ENCODE measurements around the gene ZNF184. TPM values are rescaled to one million over a fixed set of nuclear protein-coding genes. Genes with fewer than 3 reads are reported as not detected.
A peak's percentile ranks its signal among the peaks of the same experiment; 100 is the strongest.

Gene ZNF184
- total RNA-seq, 1 experiment from 2014 or later: 24.1 TPM

- peak; percentile 96 for DNase-seq
- Histone ChIP-seq H3K4me3 (peak overlapping the region; percentile 78), H3K9me3 (no peaks in the 10 kb centered on the region), H3K27me3 (peaks cover 4% of the 10 kb centered on the region), H3K36me3 (no peaks in the 10 kb centered on the region)
Measured at GRCh38 chr6:27495386-27496135, 22.7 kb upstream of the ZNF184 start.

GRCh38 chr6:27494987-27495385 lies 22.1 kb upstream of the ZNF184 start:
- DNase-seq: no peak
- H3K36me3 ChIP-seq: no peaks in the 10 kb centered on the region
- peaks cover 2% of the 10 kb centered on the region for H3K27me3 ChIP-seq
- peak overlapping the region; percentile 78 for H3K4me3 ChIP-seq
- H3K9me3 ChIP-seq: no peaks in the 10 kb centered on the region

GRCh38 chr6:27494103-27494502 lies 21.2 kb upstream of the ZNF184 start:
- Histone ChIP-seq H3K4me3 (no peak overlapping the region), H3K36me3 (no peaks in the 10 kb centered on the region), H3K9me3 (no peaks in the 10 kb centered on the region), H3K27me3 (no peaks in the 10 kb centered on the region)
- DNase-seq: no peak

- no peaks in the 10 kb centered on the region for H3K27me3 ChIP-seq
- H3K36me3 ChIP-seq: no peaks in the 10 kb centered on the region
- no peak for DNase-seq
- no peak overlapping the region for H3K4me3 ChIP-seq
- H3K9me3 ChIP-seq: no peaks in the 10 kb centered on the region
Measured at GRCh38 chr6:27492631-27493190, 19.8 kb upstream of the ZNF184 start.

- Histone ChIP-seq H3K36me3 (no peaks in the 10 kb centered on the region), H3K9me3 (no peaks in the 10 kb centered on the region), H3K4me3 (peak overlapping the region; percentile 79), H3K27me3 (no peaks in the 10 kb centered on the region; the same call in 1 of the 2 replicates)
- peak; percentile 95 for DNase-seq
Measured at GRCh38 chr6:27479319-27480182, 6.6 kb upstream of the ZNF184 start.

- H3K9me3 ChIP-seq: no peaks in the 10 kb centered on the region
- peak; percentile 96 for DNase-seq
Measured at GRCh38 chr6:27478706-27479318, 5.9 kb upstream of the ZNF184 start.

GRCh38 chr6:27478141-27478705 lies 5.3 kb upstream of the ZNF184 start:
- no peaks in the 10 kb centered on the region for H3K36me3 ChIP-seq
- H3K4me3 ChIP-seq: peak overlapping the region; percentile 79
- peak; percentile 40 for DNase-seq
- no peaks in the 10 kb centered on the region; the same call in 1 of the 2 replicates for H3K27me3 ChIP-seq
- no peaks in the 10 kb centered on the region for H3K9me3 ChIP-seq

More at GRCh38 chr6:27478706-27479318, 5.9 kb upstream of the ZNF184 start:
- Histone ChIP-seq H3K4me3 (peak overlapping the region; percentile 79), H3K27me3 (no peaks in the 10 kb centered on the region; the same call in 1 of the 2 replicates), H3K36me3 (no peaks in the 10 kb centered on the region)

DNA sequence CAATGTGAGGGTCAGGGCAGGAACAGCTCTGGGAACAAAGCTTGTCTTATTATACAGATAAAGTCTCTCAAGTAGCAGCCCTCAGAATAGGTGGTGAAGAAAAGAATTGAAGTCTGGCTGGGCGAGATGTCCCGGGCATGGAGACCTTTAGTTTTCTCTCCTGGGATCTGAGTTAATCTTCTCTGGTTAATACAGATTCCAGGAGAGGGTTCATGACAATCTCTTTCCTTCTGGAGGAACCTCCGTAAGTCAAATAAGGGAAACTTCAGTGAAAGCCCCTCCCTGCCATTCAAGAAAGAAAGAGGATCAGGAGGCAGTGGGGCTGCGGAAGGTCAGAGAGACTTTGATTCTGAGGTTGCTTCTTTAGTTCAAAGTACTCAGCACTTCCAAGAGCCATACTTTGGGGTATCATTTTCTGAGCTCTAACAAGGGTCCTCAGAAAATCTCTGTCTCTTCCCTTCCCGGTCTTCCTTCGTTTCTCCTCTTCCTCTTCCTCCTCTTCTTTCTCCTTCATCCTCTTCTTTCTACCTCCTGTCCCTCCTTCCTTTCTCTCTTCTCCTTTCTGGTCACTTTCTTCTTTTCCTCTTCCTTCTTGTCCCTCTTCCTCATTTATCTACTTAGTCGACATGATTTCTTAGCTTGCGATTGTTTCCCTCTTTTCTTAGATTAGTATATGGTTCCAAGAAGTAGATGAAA lies 4.6 kb upstream of the ZNF184 start:
- Histone ChIP-seq H3K27me3 (no peaks in the 10 kb centered on the region), H3K9me3 (no peaks in the 10 kb centered on the region), H3K4me3 (peak overlapping the region; percentile 79), H3K36me3 (no peaks in the 10 kb centered on the region)
- no peak for DNase-seq

DNA sequence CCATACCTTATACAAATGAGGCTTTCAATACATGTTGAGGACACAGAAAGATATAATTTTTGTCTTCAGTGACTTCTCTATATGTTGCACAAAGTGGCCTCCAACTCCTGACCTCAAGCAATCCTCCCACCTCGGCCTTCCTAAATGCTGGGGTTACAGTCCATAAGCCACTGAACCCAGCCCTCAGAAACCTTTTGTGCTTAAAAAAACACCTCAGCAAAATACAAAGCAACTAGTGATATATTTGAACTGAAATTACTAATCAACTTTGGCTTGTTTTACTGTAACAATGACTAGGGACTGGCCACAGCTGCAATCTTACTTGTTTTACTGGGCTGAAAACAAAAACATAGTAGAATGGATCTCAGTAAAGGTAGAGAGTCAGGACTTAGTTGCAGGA lies 3.2 kb upstream of the ZNF184 start:
- Histone ChIP-seq H3K27me3 (no peaks in the 10 kb centered on the region), H3K36me3 (peaks cover under 1% of the 10 kb centered on the region), H3K4me3 (no peak overlapping the region), H3K9me3 (no peaks in the 10 kb centered on the region)
- no peak for DNase-seq

DNA sequence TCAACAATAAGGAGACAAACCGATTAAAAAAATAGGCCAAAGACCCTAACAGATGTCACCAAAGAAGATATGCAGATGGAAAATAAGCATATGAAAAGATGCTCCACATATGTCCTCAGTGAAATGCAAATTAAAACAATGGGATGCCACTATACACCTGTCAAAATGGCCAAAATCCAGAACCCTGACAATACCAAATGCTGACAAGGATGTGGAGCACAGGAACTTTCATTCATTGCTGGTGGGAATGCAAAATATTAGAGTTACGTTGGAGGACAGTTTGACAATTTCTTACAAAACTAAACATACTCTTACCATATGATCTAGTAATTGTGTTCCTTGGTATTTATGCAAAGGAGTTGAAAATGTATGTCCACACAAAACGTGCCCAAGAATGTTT lies 1.8 kb upstream of the ZNF184 start:
- no peaks in the 10 kb centered on the region for H3K27me3 ChIP-seq
- H3K4me3 ChIP-seq: no peak overlapping the region
- peaks cover 15% of the 10 kb centered on the region for H3K36me3 ChIP-seq
- no peaks in the 10 kb centered on the region for H3K9me3 ChIP-seq
- DNase-seq: no peak

DNA sequence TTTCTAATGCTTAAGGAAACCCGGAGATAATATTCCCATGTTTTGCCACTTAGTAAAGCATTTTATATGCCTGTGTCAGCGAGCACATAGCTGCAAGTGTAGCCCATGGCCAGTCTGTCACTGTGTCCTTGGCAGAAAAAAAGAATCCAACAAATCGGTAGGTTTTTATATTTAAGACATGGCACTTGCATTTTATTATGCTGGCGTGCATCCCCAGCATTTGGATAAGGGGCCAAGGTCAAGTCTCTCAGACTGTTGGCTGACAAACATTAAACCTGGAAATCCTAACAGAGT lies 1.2 kb upstream of the ZNF184 start:
- H3K4me3 ChIP-seq: peak overlapping the region; percentile 71
- H3K27me3 ChIP-seq: no peaks in the 10 kb centered on the region
- DNase-seq: no peak
- no peaks in the 10 kb centered on the region for H3K9me3 ChIP-seq
- H3K36me3 ChIP-seq: peaks cover 20% of the 10 kb centered on the region

GRCh38 chr6:27472182-27472616 lies 706 bp downstream of the ZNF184 start:
- H3K36me3 ChIP-seq: peaks cover 39% of the 10 kb centered on the region
- H3K27me3 ChIP-seq: no peaks in the 10 kb centered on the region
- H3K4me3 ChIP-seq: peak overlapping the region; percentile 71
- peaks cover 3% of the 10 kb centered on the region; the same call in 1 of the 2 replicates for H3K9me3 ChIP-seq
- DNase-seq: peak; percentile 85

- peaks cover 46% of the 10 kb centered on the region for H3K36me3 ChIP-seq
- no peak for DNase-seq
- peak overlapping the region; percentile 71 for H3K4me3 ChIP-seq
- no peaks in the 10 kb centered on the region for H3K27me3 ChIP-seq
- peaks cover 9% of the 10 kb centered on the region; the same call in 1 of the 2 replicates for H3K9me3 ChIP-seq
Measured at GRCh38 chr6:27471365-27472115, 1.4 kb downstream of the ZNF184 start.

- H3K27me3 ChIP-seq: no peaks in the 10 kb centered on the region
- DNase-seq: no peak
- peaks cover 59% of the 10 kb centered on the region for H3K36me3 ChIP-seq
- no peak overlapping the region for H3K4me3 ChIP-seq
- H3K9me3 ChIP-seq: peaks cover 18% of the 10 kb centered on the region; the same call in 1 of the 2 replicates
Measured at GRCh38 chr6:27470023-27470422, 2.9 kb downstream of the ZNF184 start.

DNA sequence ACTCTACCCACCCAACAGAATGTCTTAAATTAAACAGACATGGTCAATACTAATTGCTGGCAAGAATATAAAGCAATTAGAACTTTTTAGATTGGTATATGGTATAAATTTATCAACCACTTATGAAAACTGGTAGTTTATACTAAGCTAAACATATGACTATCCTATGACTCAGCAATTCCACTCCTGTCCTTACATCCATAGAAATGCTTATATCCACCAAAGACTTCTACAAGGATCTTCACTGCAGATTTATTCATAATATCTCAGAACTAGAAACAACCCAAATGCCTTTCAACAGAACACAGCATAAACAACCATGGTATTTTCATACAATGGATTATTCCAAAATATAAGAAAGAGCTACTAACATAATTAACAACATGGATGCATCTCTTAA lies 4.6 kb downstream of the ZNF184 start:
- peaks cover 74% of the 10 kb centered on the region for H3K36me3 ChIP-seq
- peaks cover 25% of the 10 kb centered on the region for H3K9me3 ChIP-seq
- no peaks in the 10 kb centered on the region for H3K27me3 ChIP-seq
- H3K4me3 ChIP-seq: no peak overlapping the region
- no peak for DNase-seq

Measured in MG63 (cell line).